K562 (cell line): ENCODE data around the gene MACROD2. TPM values are rescaled to one million over a fixed set of nuclear protein-coding genes. Genes with fewer than 3 reads are reported as not detected.

Source experiments
- ATAC-seq: fragments of 200-7000 bp; cut with Tn5 transposase; 3 replicates; pipeline ENCODE4 v1.9.1; 2020; ENCODE audit warnings: moderate library complexity
- BruUV-seq: library from RNA; stranded (reverse); fragments of 400-500 nt; replicated peaks from 2 replicates; lab custom pipeline; 2021; lab: Mats Ljungman, UMichigan
- CTCF ChIA-PET: fragments of 300-600 bp; formaldehyde crosslinking; extraction: SDS; loops from one replicate; lab custom pipeline; 2021; ENCODE audit warnings: low intra/inter-chr PET ratio; lab: Yijun Ruan, JAX
- POLR2A ChIA-PET: fragments of 300-600, 350-650 bp; sonication (Branson Sonifier 250); formaldehyde crosslinking; extraction: SDS; loops from one replicate; lab custom pipeline; 2021; ENCODE audit warnings: antibody characterized with exemption, inconsistent platforms; lab: Yijun Ruan, JAX
- DNase-seq, 4 experiments: peaks; one replicate each; pipeline versions ENCODE4 v3.0.0 to v3.0.0-alpha.2; 2011 to 2018; ENCODE audit warnings: low spot score in 3 of 4, mixed read lengths in 3 of 4; ENCODE audit errors: extremely low read depth in 1 of 4
- FAIRE-seq: peaks from 2 replicates; lab custom pipeline; 2011; peaks lifted over from hg19 to GRCh38; lab: Jason Lieb, UNC
- H2AFZ ChIP-seq: 2 replicates; pipeline ENCODE4 v1.6.0; 2011; ENCODE audit warnings: low read depth, low read length, control low read depth, inconsistent platforms
- H3K27ac ChIP-seq: fragments of 200-600 bp; 3 replicates; pipeline ENCODE4 v1.8.0; 2011; ENCODE audit warnings: low read depth, mild to moderate bottlenecking, control low read depth, inconsistent platforms, low read length, moderate library complexity, mixed read lengths; ENCODE audit errors: extremely low read depth
- H3K27me3 ChIP-seq, 2 experiments: fragments of 300-600 bp in 1 of 2; 2 replicates in 1 of 2; 3 replicates in 1 of 2; pipeline versions ENCODE4 v1.6.0 to v1.8.0; 2011; ENCODE audit warnings: inconsistent platforms in 2 of 2, low read length in 2 of 2, mild to moderate bottlenecking in 1 of 2, mixed read lengths in 1 of 2, moderate library complexity in 1 of 2; ENCODE audit not compliant: control insufficient read depth in 2 of 2, insufficient read depth in 2 of 2
- H3K36me3 ChIP-seq: fragments of 300-600 bp; 3 replicates; pipeline ENCODE4 v1.8.0; 2011; ENCODE audit warnings: mild to moderate bottlenecking, low read length, inconsistent platforms; ENCODE audit not compliant: control insufficient read depth, insufficient read depth
- H3K4me1 ChIP-seq, 2 experiments: fragments of 200-600 bp in 1 of 2; replicated peaks in 1 of 2; 2 replicates in 1 of 2; 3 replicates in 1 of 2; pipeline versions ENCODE4 v1.5.1 to v1.8.0; 2011; ENCODE audit warnings: inconsistent platforms in 2 of 2, low read length in 2 of 2, mild to moderate bottlenecking in 1 of 2, mixed read lengths in 1 of 2, moderate library complexity in 1 of 2; ENCODE audit not compliant: control insufficient read depth in 2 of 2, insufficient read depth in 2 of 2
- H3K4me2 ChIP-seq: 2 replicates; pipeline ENCODE4 v1.6.1; 2011; ENCODE audit warnings: low read length, control low read depth, inconsistent platforms, mixed read lengths; ENCODE audit not compliant: insufficient read depth
- H3K4me3 ChIP-seq: fragments of 200-600 bp; sonication (generic), shearing (Covaris generic); 2 replicates; pipeline ENCODE4 v1.5.1; 2016; ENCODE audit warnings: control low read depth, inconsistent platforms
- H3K79me2 ChIP-seq: fragments of 200-600 bp; 3 replicates; pipeline ENCODE4 v1.8.0; 2011; ENCODE audit warnings: low read length, inconsistent platforms; ENCODE audit not compliant: control insufficient read depth, insufficient read depth
- H3K9ac ChIP-seq, 2 experiments: 2 replicates each; pipeline versions ENCODE4 v1.6.0 to v1.6.1; 2011; ENCODE audit warnings: low read depth in 2 of 2, low read length in 2 of 2, control low read depth in 1 of 2, inconsistent platforms in 1 of 2, mild to moderate bottlenecking in 1 of 2, mixed read lengths in 1 of 2; ENCODE audit not compliant: insufficient read depth in 1 of 2
- H3K9me1 ChIP-seq: one replicate; pipeline ENCODE4 v1.6.0; 2011; ENCODE audit warnings: inconsistent platforms, mild to moderate bottlenecking, low read length, moderate library complexity; ENCODE audit not compliant: control insufficient read depth, insufficient read depth
- H3K9me3 ChIP-seq: replicated peaks from 2 replicates; pipeline ENCODE4 v1.5.1; 2011; ENCODE audit warnings: low read depth, low read length, inconsistent platforms; ENCODE audit not compliant: control insufficient read depth, insufficient read depth
- H4K20me1 ChIP-seq: replicated peaks from 2 replicates; pipeline ENCODE4 v1.6.1; 2011; ENCODE audit warnings: low read length, inconsistent platforms, mixed read lengths; ENCODE audit not compliant: control insufficient read depth, insufficient read depth
- DMBX1 ChIP-seq: fragments of 250-450 bp; sonication (Bioruptor Pico); IDR thresholded peaks from 2 replicates; pipeline ENCODE4 v1.8.0; 2022; ENCODE audit warnings: inconsistent platforms, mild to moderate bottlenecking, moderate library complexity, borderline replicate concordance
- ELF4 ChIP-seq: fragments of 450-650 bp; formaldehyde crosslinking; IDR thresholded peaks from 2 replicates; pipeline ENCODE4 v1.4.0; 2022; ENCODE audit warnings: missing genetic modification characterization
- HDAC2 ChIP-seq: fragments of 450-650 bp; IDR thresholded peaks from 2 replicates; pipeline ENCODE4 v1.6.1; 2016; ENCODE audit warnings: mild to moderate bottlenecking
- KAT2B ChIP-seq: IDR thresholded peaks from one replicate; pipeline ENCODE4 v1.6.1; 2012; ENCODE audit warnings: low read depth, mild to moderate bottlenecking, control low read depth, inconsistent platforms, low read length, moderate library complexity
- MTF1 ChIP-seq: fragments of 250-450 bp; sonication (Bioruptor Pico); IDR thresholded peaks from 2 replicates; pipeline ENCODE4 v1.9.0; 2021; ENCODE audit warnings: moderate library complexity, mild to moderate bottlenecking, inconsistent platforms, borderline replicate concordance
- NR2F6 ChIP-seq: fragments of 450-650 bp; formaldehyde crosslinking; IDR thresholded peaks from 2 replicates; pipeline ENCODE4 v1.4.0; 2020; ENCODE audit warnings: mild to moderate bottlenecking
- PHF20 ChIP-seq: fragments of 450-650 bp; IDR thresholded peaks from 2 replicates; pipeline ENCODE4 v1.6.1; 2018; ENCODE audit not compliant: partially characterized antibody
- RB1 ChIP-seq: fragments of 450-650 bp; IDR thresholded peaks from 2 replicates; pipeline ENCODE4 v1.6.1; 2017; ENCODE audit warnings: low read depth, mild to moderate bottlenecking
- SAFB2 ChIP-seq: fragments of 200-400 bp; formaldehyde crosslinking; IDR thresholded peaks from 2 replicates; pipeline ENCODE4 v1.6.1; 2018; ENCODE audit warnings: borderline replicate concordance, low read length, low read depth, moderate library complexity; ENCODE audit not compliant: severe bottlenecking
- SP1 ChIP-seq: sonication (generic); formaldehyde crosslinking; IDR thresholded peaks from 2 replicates; pipeline ENCODE4 v1.8.1; 2022; ENCODE audit warnings: mild to moderate bottlenecking, missing genetic modification reagents
- STAT5B ChIP-seq: fragments of 250-450 bp; sonication (Bioruptor Pico); IDR thresholded peaks from 2 replicates; pipeline ENCODE4 v1.8.0; 2021; ENCODE audit warnings: mild to moderate bottlenecking, inconsistent platforms
- TARDBP ChIP-seq: fragments of 450-650 bp; IDR thresholded peaks from 2 replicates; pipeline ENCODE4 v1.6.1; 2016
- ZFP1 ChIP-seq: fragments of 450-650 bp; formaldehyde crosslinking; IDR thresholded peaks from 2 replicates; pipeline ENCODE4 v1.4.0; 2020; ENCODE audit warnings: mild to moderate bottlenecking, mixed read lengths
- ZNF197 ChIP-seq: fragments of 200-800 bp; sonication (Bioruptor generic); IDR thresholded peaks from 2 replicates; pipeline ENCODE4 v1.6.1; 2016; ENCODE audit warnings: low read depth, missing genetic modification characterization, missing compliant biosample characterization
- ZNF224 ChIP-seq: sonication (generic); formaldehyde crosslinking; IDR thresholded peaks from 2 replicates; pipeline ENCODE4 v1.8.0; 2022; ENCODE audit warnings: mild to moderate bottlenecking, missing genetic modification reagents
- ZNF445 ChIP-seq: fragments of 250-450 bp; sonication (Bioruptor Pico); IDR thresholded peaks from 2 replicates; pipeline ENCODE4 v1.4.0; 2020; ENCODE audit warnings: low read depth, mild to moderate bottlenecking, moderate library complexity
- WGBS: fragments of 100-300 bp; shearing (Covaris generic); methylation state at CpG from one replicate; pipeline ENCODE4 v1.1.6; 2016; ENCODE audit warnings: low coverage, mixed read lengths; ENCODE audit not compliant: insufficient coverage; ENCODE audit errors: missing lambda C conversion rate; 5-methylcytosine and 5-hydroxymethylcytosine counted together
- in situ Hi-C: fragments of 300-500 bp; cut with MboI; formaldehyde crosslinking; loops from 4 replicates; pipeline ENCODE4 v1.15.0; 2018; ENCODE audit warnings: inconsistent platforms, mixed read lengths
- intact Hi-C: fragments of 100-400 bp; cut with micrococcal nuclease; formaldehyde crosslinking; loops from 2 replicates; pipeline ENCODE4 v1.14.2; 2022
- polyA plus RNA-seq, 8 experiments: library from polyadenylated mRNA; depleted of rRNA in 4 of 8; stranded (reverse) in 5 of 8; unstranded in 3 of 8; fragments of >200 nt; fragmentation: Nextera tagmentation in 2 of 8; fragmentation: Illumina TruSeq in 1 of 8; extraction: Ambion mirVana in 2 of 8; extraction: Trizol in 1 of 8; gene quantifications; 2 replicates each; pipeline versions ENCODE4 v1.2.1 to v1.2.3, GENCODE V29; 2011 to 2014; ENCODE audit warnings: inconsistent platforms in 1 of 8, missing spikeins in 1 of 8
- total RNA-seq, 7 experiments: library from RNA; depleted of rRNA in 6 of 7; stranded (reverse); fragments of >200 nt in 6 of 7; fragmentation: Illumina TruSeq in 2 of 7; extraction: Trizol in 2 of 7; gene quantifications; 2 replicates each; pipeline versions ENCODE4 v1.2.1 to v1.2.3, GENCODE V29; 2011 to 2021; ENCODE audit warnings: low replicate concordance in 1 of 7
- TF ChIP-seq, protein P1 (sequence below): fragments of 450-650 bp; IDR thresholded peaks from 2 replicates; pipeline ENCODE4 v1.6.1; 2016; ENCODE audit warnings: antibody characterized with exemption
- TF ChIP-seq, protein P2 (sequence below): sonication (generic); formaldehyde crosslinking; IDR thresholded peaks from 2 replicates; pipeline ENCODE4 v1.8.0; 2023; ENCODE audit warnings: mild to moderate bottlenecking, missing genetic modification reagents
- TF ChIP-seq, protein P3 (sequence below): fragments of 200-800 bp; sonication (Bioruptor generic); IDR thresholded peaks from 2 replicates; pipeline ENCODE4 v1.6.1; 2017; ENCODE audit warnings: missing genetic modification characterization, missing compliant biosample characterization
- TF ChIP-seq, protein P4 (sequence below): fragments of 250-450 bp; sonication (Bioruptor Pico); IDR thresholded peaks from 2 replicates; pipeline ENCODE4 v1.4.0; 2020; ENCODE audit warnings: mild to moderate bottlenecking

Gene MACROD2
- total and polyA plus RNA-seq, 9 of the 15 experiments (the other 6 are each of a cell fraction or from before 2014, with no cell fraction given): not detected

DNA sequence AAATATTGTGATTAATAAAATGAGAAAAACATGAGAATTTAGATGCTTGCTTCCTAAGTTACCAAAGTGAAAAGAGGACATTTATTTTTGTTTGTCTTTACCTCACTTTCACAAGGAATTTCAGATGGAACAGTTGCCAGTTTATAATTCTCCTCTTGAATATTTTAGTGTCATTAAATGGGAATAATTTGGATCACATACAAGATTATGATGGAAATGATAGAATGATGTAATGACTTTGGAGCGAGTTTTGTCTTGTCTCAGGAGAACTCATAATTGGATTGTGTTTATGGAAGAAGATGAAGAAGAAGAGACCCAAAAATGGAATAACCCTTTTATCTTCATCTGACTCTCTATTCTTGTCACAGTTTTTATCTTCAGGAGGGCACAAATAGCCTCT lies 515.0 kb downstream of the MACROD2 start:
- TF ChIP-seq NR2F6 (CRISPR knock-in tag) (no peak), STAT5B (no peak), ELF4 (CRISPR knock-in tag) (no peak), ZFP1 (CRISPR knock-in tag) (no peak), RB1 (no peak), DMBX1 (CRISPR knock-in tag) (no peak), SP1 (CRISPR knock-in tag) (no peak), SAFB2 (no peak), HDAC2 (no peak), MTF1 (CRISPR knock-in tag) (no peak), KAT2B (no peak), ZNF224 (CRISPR knock-in tag) (no peak), PHF20 (no peak), ZNF445 (no peak), ZNF197 (no peak), TARDBP (no peak)
- TF ChIP-seq, protein P1, sequence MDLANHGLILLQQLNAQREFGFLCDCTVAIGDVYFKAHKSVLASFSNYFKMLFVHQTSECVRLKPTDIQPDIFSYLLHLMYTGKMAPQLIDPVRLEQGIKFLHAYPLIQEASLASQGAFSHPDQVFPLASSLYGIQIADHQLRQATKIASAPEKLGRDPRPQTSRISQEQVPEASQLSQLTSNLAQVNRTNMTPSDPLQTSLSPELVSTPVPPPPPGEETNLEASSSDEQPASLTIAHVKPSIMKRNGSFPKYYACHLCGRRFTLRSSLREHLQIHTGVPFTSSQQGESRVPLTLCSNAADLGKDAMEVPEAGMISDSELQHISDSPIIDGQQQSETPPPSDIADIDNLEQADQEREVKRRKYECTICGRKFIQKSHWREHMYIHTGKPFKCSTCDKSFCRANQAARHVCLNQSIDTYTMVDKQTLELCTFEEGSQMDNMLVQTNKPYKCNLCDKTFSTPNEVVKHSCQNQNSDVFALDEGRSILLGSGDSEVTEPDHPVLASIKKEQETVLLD: no peak
- TF ChIP-seq, protein P2, sequence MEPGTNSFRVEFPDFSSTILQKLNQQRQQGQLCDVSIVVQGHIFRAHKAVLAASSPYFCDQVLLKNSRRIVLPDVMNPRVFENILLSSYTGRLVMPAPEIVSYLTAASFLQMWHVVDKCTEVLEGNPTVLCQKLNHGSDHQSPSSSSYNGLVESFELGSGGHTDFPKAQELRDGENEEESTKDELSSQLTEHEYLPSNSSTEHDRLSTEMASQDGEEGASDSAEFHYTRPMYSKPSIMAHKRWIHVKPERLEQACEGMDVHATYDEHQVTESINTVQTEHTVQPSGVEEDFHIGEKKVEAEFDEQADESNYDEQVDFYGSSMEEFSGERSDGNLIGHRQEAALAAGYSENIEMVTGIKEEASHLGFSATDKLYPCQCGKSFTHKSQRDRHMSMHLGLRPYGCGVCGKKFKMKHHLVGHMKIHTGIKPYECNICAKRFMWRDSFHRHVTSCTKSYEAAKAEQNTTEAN: no peak
- TF ChIP-seq, protein P3, sequence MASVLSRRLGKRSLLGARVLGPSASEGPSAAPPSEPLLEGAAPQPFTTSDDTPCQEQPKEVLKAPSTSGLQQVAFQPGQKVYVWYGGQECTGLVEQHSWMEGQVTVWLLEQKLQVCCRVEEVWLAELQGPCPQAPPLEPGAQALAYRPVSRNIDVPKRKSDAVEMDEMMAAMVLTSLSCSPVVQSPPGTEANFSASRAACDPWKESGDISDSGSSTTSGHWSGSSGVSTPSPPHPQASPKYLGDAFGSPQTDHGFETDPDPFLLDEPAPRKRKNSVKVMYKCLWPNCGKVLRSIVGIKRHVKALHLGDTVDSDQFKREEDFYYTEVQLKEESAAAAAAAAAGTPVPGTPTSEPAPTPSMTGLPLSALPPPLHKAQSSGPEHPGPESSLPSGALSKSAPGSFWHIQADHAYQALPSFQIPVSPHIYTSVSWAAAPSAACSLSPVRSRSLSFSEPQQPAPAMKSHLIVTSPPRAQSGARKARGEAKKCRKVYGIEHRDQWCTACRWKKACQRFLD (CRISPR knock-in tag): no peak
- TF ChIP-seq, protein P4, sequence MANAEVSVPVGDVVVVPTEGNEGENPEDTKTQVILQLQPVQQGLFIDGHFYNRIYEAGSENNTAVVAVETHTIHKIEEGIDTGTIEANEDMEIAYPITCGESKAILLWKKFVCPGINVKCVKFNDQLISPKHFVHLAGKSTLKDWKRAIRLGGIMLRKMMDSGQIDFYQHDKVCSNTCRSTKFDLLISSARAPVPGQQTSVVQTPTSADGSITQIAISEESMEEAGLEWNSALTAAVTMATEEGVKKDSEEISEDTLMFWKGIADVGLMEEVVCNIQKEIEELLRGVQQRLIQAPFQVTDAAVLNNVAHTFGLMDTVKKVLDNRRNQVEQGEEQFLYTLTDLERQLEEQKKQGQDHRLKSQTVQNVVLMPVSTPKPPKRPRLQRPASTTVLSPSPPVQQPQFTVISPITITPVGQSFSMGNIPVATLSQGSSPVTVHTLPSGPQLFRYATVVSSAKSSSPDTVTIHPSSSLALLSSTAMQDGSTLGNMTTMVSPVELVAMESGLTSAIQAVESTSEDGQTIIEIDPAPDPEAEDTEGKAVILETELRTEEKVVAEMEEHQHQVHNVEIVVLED (CRISPR knock-in tag): no peak
- TF ChIP-seq, all 486 proteins: peak for 0
- Histone ChIP-seq H3K27me3 (no peaks in the 10 kb centered on the region), H3K4me1 (no peaks in the 10 kb centered on the region), H3K79me2 (no peaks in the 10 kb centered on the region), H3K27ac (no peak overlapping the region), H3K9me1 (no peaks in the 10 kb centered on the region), H3K9me3 (no peaks in the 10 kb centered on the region), H2AFZ (no peak overlapping the region), H3K36me3 (no peaks in the 10 kb centered on the region), H4K20me1 (no peaks in the 10 kb centered on the region), H3K9ac (no peak overlapping the region), H3K4me3 (no peak overlapping the region), H3K4me2 (no peak overlapping the region)
- DNase-seq (no peak), ATAC-seq (no peak), FAIRE-seq (no peak)
- 10% methylated on average over 1 of the region's 1 CpG for WGBS
- intact Hi-C loops (no loop called here), in situ Hi-C loops (no loop called here)
- ChIA-PET CTCF (no interaction called here), POLR2A (no interaction called here)
- no TSS peak for BruUV-seq
